SW480 (cell line): ENCODE results near the gene GAN.
A peak's percentile ranks its signal among the peaks of the same experiment; 100 is the strongest.

Experiments used
- DNase-seq: peaks from one replicate; pipeline ENCODE4 v3.0.0-alpha.2; 2016; ENCODE audit warnings: low spot score

Gene GAN

GRCh38 chr16:81353895-81354294 lies 39.1 kb downstream of the GAN start:
- no peak for DNase-seq

- no peak for DNase-seq
These were observed 43.0 kb downstream of the GAN start for GRCh38 chr16:81357711-81358260.

DNA sequence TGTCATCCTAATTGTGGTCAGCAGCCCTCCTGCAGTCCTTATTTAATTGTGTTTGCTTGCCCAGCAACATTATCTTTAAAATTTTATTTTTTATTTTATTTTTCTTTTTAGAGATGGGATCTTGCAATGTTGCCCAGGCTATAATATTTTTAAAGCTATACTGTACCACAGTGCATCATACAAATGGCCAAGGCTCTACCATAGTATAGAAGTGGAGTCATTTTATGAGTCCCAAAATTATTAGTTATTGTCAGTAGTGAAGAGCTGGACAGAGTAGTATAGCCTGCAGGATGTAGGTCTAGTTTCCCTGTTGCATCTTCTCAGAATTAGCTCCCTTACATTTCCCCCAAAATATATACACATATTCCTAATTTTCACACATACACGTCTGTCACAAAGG lies 44.1 kb downstream of the GAN start:
- no peak for DNase-seq

DNA sequence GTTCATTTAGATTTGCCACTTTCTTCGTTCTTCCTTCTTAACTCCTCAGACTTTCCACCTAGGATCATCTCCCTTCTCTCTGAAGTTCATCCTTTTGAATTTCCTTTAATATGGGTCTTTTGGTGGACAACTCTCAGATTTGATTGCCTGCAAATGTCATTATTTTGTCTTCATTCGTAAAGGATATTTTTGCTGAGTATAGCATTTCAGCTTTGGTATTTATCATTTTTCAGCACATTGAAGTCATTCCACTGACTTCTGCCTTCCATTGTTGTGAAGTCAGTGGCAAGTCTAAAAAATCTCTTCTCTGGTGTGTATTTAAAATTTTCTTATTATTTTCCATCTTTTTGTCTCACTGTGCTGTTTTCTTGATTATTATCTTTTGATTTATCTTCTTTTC lies 45.4 kb downstream of the GAN start:
- no peak for DNase-seq

DNA sequence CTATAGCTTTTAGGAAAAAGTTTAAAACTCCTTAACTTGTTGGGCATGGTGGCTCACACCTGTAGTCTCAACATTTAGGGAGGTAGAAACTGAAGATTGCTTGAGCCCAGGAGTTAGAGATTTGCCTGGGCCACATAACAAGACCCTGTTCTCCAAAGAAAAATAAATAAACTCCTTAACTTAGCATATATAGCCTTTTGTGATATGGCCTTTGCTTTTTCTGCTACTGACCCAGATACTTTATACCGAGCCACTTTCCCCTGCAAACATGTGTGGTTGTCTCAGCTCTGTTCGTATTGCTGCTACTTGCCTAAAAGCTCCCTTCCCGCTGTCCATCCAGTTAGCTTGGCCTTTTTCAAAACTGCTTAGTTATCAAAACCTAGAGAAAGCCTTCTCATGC lies 51.0 kb downstream of the GAN start:
- no peak for DNase-seq

GRCh38 chr16:81366316-81366932 lies 51.7 kb downstream of the GAN start:
- DNase-seq = peak; percentile 40

GRCh38 chr16:81367821-81368220 lies 53.1 kb downstream of the GAN start:
- DNase-seq = no peak

GRCh38 chr16:81369888-81370504 lies 55.2 kb downstream of the GAN start:
- no peak for DNase-seq

GRCh38 chr16:81371106-81371505 lies 56.3 kb downstream of the GAN start:
- DNase-seq = no peak

- no peak for DNase-seq
These were observed 59.8 kb downstream of the GAN start for GRCh38 chr16:81374550-81374949.

GRCh38 chr16:81376880-81377279 lies 62.1 kb downstream of the GAN start:
- peak; percentile 26 for DNase-seq

DNA sequence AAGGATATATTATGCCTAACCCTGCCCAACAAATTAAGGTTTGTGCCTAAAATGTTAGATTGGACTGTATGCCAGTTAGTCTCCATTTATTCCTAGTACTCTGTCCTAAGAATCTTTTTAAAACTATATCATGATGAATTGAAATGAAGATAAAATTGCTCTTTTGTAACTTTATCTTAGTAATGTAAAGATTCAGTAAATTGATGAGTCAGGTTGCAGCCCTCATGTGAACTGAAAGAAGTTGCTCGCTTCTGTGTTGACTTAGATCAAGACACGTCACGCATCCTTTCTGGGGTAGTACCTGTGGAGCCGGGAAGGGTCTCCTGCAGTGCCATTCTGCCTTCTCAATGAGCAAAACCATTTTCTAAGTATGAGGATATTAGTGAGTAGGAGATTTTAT lies 63.3 kb downstream of the GAN start:
- no peak for DNase-seq

DNA sequence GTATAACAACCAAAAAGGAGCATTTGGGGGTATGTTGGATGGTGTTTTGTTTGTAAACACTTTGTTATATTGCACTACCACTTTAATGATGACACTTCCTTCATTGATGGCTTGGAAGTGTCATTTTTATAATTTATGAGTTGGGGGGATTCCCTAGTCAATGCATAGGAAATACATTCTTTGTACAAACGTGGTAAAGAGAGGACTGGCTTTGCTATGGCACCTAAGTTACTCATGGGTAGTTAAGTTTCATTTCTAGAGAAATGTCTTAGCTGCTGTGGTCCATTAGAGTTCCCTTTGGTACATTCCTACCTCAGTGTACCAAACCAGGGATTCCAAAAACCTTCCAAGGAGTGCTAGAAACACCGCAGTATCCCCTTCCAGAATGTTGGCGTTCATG lies 66.2 kb downstream of the GAN start:
- DNase-seq = no peak

GRCh38 chr16:81384006-81384405 lies 69.2 kb downstream of the GAN start:
- DNase-seq = no peak

DNA sequence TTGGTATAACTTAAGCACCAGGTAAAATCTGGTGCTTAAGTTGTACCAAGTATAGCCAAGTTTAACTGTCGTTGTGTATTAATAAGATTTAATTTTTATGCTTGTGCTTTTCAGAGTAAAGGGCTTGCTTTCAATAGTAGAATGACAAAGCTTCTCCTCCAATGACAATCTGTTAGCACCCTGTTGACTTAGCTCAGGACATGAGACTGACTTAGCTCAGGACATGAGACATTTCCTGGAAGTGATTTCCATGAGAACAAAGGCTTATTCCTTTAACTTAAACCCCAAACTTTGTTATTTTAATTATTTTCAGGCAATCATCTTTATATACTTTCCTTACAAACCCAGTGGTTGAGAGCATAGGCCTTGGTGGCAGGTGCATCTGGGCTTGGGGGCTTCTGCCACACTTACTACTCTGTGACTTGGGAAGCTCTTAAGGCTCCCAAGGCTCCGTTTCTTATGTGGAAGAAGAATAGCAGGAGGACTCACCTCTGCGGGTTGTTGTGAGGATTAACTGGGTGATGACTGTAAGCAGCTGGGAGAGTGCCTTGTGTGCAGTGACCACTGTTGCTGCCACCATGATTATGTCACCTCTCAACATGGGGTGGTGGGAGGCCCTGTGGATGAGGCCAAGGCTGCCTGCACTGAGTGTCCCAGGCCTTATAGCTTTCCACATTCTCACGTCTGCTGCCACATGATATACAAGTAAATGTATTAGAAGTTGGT lies 70.4 kb downstream of the GAN start:
- no peak for DNase-seq

DNA sequence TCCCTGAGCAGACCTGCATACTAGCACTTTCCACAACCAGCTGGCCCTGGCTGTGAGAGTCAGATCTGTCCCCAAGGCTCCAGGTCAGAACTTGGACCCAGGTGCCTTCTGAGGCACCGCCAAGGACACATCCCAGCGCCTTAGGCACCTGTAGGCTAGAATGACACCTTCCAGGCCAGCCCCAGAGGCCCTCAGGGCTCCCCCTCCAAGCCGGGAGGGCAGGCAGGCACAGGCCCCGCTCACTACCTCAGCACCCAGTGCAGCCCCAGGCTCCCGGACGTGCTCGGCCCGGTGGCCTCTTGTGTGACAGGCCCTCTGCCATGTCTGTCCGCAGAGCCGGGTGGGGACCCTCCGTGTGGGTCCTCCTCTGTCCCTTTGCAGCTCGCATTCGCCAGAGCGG lies 73.6 kb downstream of the GAN start:
- no peak for DNase-seq

GRCh38 chr16:81390840-81391239 lies 76.1 kb downstream of the GAN start:
- DNase-seq = no peak

DNA sequence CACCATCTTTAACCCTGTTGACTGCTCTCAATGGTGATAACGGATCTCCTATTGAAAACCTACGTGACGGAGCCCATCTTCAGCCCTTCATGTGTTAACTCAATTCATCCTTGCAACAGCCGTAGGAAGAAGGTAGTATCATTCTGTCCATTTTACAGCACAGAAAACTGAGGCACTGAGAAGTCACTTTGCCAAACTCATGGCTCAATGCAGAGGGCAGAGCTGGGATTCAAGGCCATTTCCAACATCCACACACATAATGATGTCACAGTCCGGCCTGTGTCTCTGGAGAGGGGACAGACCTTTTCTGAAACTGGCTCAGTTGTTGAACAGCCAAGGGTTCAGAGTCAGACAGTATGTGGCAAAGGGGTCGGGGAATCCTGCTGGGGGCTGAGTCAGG lies 77.2 kb downstream of the GAN start:
- DNase-seq = no peak

- no peak for DNase-seq
These were observed 79.7 kb downstream of the GAN start for GRCh38 chr16:81394416-81394815.

DNA sequence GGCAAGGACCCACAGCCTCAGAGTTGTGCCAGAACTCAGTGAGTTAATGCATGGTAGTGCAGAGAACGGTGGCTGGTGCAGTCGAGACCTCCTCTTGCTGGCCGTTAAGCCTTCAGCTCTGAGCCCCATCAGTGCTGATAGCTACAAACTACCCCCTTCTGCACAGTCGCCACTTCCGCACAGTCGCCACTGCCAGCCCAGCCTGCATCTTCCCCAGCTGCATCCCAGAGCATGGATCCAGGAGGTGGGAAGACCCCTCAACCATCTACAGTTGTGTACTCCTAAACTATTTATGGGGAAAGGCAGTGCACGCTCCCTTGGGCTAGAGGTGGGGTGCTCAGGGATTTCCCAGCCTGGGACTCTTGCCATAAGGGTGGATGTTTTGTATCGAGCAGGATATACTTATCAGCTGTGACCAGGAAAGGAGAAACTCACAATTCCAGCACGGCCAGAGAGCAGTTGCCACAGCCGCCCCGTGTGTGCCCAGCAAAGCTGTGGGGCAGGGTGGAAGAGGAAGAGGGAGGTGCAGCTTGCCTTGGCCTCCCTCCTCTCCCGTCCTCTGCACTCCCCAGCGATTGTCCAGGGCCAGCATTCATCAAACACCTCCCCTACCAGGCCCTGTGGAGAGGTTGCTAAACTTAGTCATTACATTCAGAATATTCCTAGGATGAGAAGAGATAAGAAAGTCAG lies 80.3 kb downstream of the GAN start:
- no peak for DNase-seq

DNA sequence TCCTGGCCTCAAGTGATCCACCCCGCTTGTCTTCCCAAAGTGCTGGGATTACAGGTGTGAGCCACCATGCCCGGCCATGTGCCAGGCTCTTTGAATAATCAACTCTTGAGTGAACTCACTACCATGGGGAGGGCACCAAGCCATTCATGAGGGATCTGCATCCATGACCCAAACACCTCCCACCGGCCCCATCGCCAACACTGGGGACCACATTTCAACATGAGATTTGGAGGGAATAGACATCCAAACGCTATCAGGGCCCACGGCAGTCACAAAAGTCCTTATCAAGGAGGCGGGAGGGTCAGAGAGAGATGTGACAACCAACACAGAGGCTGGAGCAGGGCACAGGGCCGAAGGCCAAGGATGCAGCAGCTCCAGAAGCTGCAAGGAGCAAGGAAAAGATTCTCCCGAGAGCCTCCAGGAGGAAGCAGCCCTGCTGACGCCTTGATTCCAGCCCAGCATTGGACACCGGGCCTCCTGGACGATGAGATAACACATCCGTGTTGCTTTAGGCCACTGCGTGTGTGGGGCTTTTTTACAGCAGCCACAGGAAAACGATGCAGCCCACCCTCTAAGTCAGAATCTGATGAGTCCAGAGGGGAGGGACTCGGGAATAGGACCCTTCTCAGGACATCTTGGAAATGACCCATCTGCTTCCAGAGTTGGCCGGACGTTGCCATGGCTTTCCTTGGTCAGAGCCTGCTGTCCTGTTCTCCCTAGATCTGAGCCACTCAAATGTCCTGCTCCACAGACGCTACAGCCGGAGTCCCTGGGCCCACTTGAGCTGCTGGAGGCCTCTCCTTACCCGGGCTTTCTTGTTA lies 82.5 kb downstream of the GAN start:
- DNase-seq = no peak
